Right atrium auricular region (tissue), 2 donors: ENCODE results near the gene CRYM. TPM values are rescaled to one million over a fixed set of nuclear protein-coding genes. Genes with fewer than 3 reads are reported as not detected.
A peak's percentile ranks its signal among the peaks of the same experiment; 100 is the strongest.
"Not testable (repeated sequence)": the region's sequence is repeated elsewhere in the genome, so short reads cannot be mapped to it uniquely, and the experiment has no call there.

Source experiments
- DNase-seq: peaks from one replicate; pipeline ENCODE4 v3.0.0-alpha.2; 2019; ENCODE audit warnings: low spot score
- H3K27ac ChIP-seq, 2 donors: fragments of 200-600 bp; sonication (generic); 1 replicate in 1 of 2; 2 replicates in 1 of 2; pipeline ENCODE4 v1.5.1; 2016 to 2019
- H3K27me3 ChIP-seq, 2 donors: fragments of 200-600 bp; sonication (generic); one replicate each; pipeline versions ENCODE4 v1.5.1 to v1.6.0; 2017 to 2019
- H3K36me3 ChIP-seq: fragments of 200-600 bp; sonication (generic); one replicate; pipeline ENCODE4 v1.5.1; 2016
- H3K4me1 ChIP-seq, 2 donors: fragments of 200-600 bp; sonication (generic); one replicate each; pipeline versions ENCODE4 v1.5.1 to v1.6.0; 2017 to 2019
- H3K4me3 ChIP-seq, 2 donors: fragments of 200-600 bp; sonication (generic); 1 replicate in 1 of 2; 2 replicates in 1 of 2; pipeline ENCODE4 v1.5.1; 2017 to 2019; ENCODE audit warnings: mild to moderate bottlenecking in 1 of 2, moderate library complexity in 1 of 2
- H3K9me3 ChIP-seq, 2 donors: fragments of 200-600 bp; sonication (generic); one replicate each; pipeline ENCODE4 v1.5.1; 2019
- total RNA-seq, 2 donors: library from RNA; depleted of rRNA; stranded (reverse); fragments of >200 nt; gene quantifications; one replicate each; pipeline ENCODE4 v1.1.0, GENCODE V29; 2016
- TF ChIP-seq, protein P1 (sequence below), 2 donors: fragments of 200-600 bp; sonication (generic); IDR thresholded peaks; one replicate each; pipeline ENCODE4 v1.5.1; 2019; ENCODE audit warnings: antibody characterized with exemption in 2 of 2

CRYM gene
- 10 to 100 TPM; 77.7 to 91.1 TPM for total RNA-seq

GRCh38 chr16:21277927-21278706 is at the start of gene CRYM:
Gene CRYM (minus strand): TSS chr16:21278290. CDS start chr16:21278251, 39 bp downstream.
- Histone ChIP-seq H3K9me3 (no peaks in the 10 kb centered on the region), H3K4me3 (peak within 1 kb of the TSS; percentile 52 to 60), H3K36me3 (no peaks in the 10 kb centered on the region), H3K27ac (peak within 1 kb of the TSS; percentile 81 to 87), H3K27me3 (no peaks in the 10 kb centered on the region), H3K4me1 (peaks cover 0 to 17% of the 10 kb centered on the region in 2 donors)
- TF ChIP-seq, protein P1, sequence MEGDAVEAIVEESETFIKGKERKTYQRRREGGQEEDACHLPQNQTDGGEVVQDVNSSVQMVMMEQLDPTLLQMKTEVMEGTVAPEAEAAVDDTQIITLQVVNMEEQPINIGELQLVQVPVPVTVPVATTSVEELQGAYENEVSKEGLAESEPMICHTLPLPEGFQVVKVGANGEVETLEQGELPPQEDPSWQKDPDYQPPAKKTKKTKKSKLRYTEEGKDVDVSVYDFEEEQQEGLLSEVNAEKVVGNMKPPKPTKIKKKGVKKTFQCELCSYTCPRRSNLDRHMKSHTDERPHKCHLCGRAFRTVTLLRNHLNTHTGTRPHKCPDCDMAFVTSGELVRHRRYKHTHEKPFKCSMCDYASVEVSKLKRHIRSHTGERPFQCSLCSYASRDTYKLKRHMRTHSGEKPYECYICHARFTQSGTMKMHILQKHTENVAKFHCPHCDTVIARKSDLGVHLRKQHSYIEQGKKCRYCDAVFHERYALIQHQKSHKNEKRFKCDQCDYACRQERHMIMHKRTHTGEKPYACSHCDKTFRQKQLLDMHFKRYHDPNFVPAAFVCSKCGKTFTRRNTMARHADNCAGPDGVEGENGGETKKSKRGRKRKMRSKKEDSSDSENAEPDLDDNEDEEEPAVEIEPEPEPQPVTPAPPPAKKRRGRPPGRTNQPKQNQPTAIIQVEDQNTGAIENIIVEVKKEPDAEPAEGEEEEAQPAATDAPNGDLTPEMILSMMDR (IDR thresholded peaks at IDR 0.05), result peak; percentile 69 to 92
- no peak for DNase-seq

DNA sequence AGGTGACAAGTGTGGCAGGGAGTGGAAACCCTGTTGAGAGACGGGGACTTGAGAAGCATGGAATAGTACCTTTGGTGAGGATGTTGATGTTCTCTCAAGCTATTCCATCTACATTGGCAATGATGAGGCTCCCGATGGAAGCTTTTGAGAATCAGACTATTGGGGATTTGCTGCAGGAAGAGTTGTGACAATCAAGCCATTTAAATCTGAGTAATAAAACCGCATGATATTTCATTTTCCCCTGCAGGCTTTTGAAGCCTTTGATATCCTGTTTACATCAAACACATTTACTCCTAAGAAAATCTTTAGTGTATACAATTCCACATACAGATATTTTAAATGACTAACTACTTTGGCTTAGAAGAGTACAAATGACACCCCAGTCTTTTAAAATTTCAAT is 49.0 kb upstream of the CRYM start:
- TF ChIP-seq, protein P1 (IDR thresholded peaks at IDR 0.05), result no peak
- no peak overlapping the region for H3K27ac ChIP-seq
- H3K9me3 ChIP-seq, result no peaks in the 10 kb centered on the region
- no peak for DNase-seq
- no peaks in the 10 kb centered on the region for H3K27me3 ChIP-seq
- H3K36me3 ChIP-seq, result no peaks in the 10 kb centered on the region
- no peak overlapping the region for H3K4me3 ChIP-seq
- H3K4me1 ChIP-seq, result no peaks in the 10 kb centered on the region

- Histone ChIP-seq H3K9me3 (no peaks in the 10 kb centered on the region), H3K4me3 (no peak overlapping the region), H3K36me3 (no peaks in the 10 kb centered on the region), H3K27me3 (no peaks in the 10 kb centered on the region), H3K4me1 (no peaks in the 10 kb centered on the region), H3K27ac (no peak overlapping the region)
- no peak for DNase-seq
- TF ChIP-seq, protein P1 (IDR thresholded peaks at IDR 0.05), result no peak
Observed at GRCh38 chr16:21326459-21326858, 48.4 kb upstream of the CRYM start.

- Histone ChIP-seq H3K27me3 (no peaks in the 10 kb centered on the region), H3K4me3 (no peak overlapping the region), H3K9me3 (no peaks in the 10 kb centered on the region), H3K27ac (no peak overlapping the region), H3K4me1 (no peaks in the 10 kb centered on the region), H3K36me3 (no peaks in the 10 kb centered on the region)
- no peak for DNase-seq
- TF ChIP-seq, protein P1 (IDR thresholded peaks at IDR 0.05), result no peak
Observed at GRCh38 chr16:21324267-21324666, 46.2 kb upstream of the CRYM start.

DNA sequence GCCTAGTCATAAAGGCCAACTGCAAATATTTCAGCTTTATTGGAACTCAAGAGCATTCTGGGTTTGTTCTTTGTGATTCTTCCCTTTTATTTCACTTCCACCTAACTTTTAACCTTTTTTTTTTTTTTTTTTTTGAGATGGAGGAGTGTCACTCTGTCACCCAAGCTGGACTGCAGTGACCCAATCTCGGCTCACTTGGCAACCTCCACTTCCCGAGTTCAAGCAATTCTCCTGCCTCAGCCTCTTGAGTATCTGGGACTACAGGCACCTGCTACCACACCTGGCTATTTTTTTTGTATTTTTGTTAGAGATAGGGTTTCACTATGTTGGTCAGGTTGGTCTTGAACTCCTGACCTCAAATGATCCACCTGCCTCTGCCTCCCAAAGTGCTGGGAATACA is 44.2 kb upstream of the CRYM start:
- not testable (repeated sequence) for H3K4me3 ChIP-seq, H3K36me3 ChIP-seq, H3K27ac ChIP-seq, H3K9me3 ChIP-seq, H3K27me3 ChIP-seq, DNase-seq, H3K4me1 ChIP-seq

DNA sequence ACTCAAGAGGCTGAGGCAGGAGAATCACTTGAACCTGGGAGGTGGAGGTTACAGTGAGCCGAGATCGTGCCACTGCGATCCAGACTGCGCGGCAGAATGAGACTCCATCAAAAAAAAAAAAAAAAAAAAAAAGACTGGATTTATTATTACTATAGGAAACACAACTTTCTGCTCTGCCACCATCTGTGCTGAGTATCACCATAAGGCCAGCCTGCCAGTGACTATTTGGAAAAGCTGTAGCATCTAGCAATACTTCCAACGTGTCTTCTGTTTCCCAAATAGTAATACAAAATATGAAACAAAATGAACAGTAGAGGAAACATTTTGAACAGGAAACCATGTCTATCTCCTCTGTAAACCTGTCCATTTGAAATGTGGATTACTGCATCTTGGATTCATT is 43.6 kb upstream of the CRYM start:
- H3K36me3 ChIP-seq, result no peaks in the 10 kb centered on the region
- TF ChIP-seq, protein P1 (IDR thresholded peaks at IDR 0.05), result no peak
- H3K4me1 ChIP-seq, result no peaks in the 10 kb centered on the region
- H3K4me3 ChIP-seq, result no peak overlapping the region
- no peak overlapping the region for H3K27ac ChIP-seq
- no peak for DNase-seq
- H3K9me3 ChIP-seq, result no peaks in the 10 kb centered on the region
- no peaks in the 10 kb centered on the region for H3K27me3 ChIP-seq
